ENCODE data around the gene POC1B. TPM values are rescaled to one million over a fixed set of nuclear protein-coding genes. Genes with fewer than 3 reads are reported as not detected.

POC1B gene
- polyA plus RNA-seq, 1 donor, result 20.8 TPM

- Histone ChIP-seq H3K36me3 (ENCODE audit: control insufficient read depth, insufficient read depth, low read length) (no peaks in the 10 kb centered on the region), H3K4me1 (ENCODE audit: control insufficient read depth, insufficient read depth, low read length) (no peaks in the 10 kb centered on the region), H3K9me3 (ENCODE audit: control insufficient read depth, low read depth, low read length) (no peaks in the 10 kb centered on the region), H3K27me3 (ENCODE audit: control insufficient read depth, insufficient read depth, low read length) (no peaks in the 10 kb centered on the region), H3K27ac (ENCODE audit: low read length) (no peak overlapping the region), H3K4me3 (ENCODE audit: low read length) (no peak overlapping the region)
- DNase-seq, result no peak
- 100% methylated on average over 2 of the region's 2 CpGs for WGBS (ENCODE audit: insufficient coverage, low lambda C conversion rate)
Measured at GRCh38 chr12:89411234-89411633, 114.6 kb downstream of the POC1B start.

- Histone ChIP-seq H3K36me3 (ENCODE audit: control insufficient read depth, insufficient read depth, low read length) (no peaks in the 10 kb centered on the region), H3K9me3 (ENCODE audit: control insufficient read depth, low read depth, low read length) (no peaks in the 10 kb centered on the region), H3K27ac (ENCODE audit: low read length) (no peak overlapping the region), H3K27me3 (ENCODE audit: control insufficient read depth, insufficient read depth, low read length) (no peaks in the 10 kb centered on the region), H3K4me3 (ENCODE audit: low read length) (no peak overlapping the region), H3K4me1 (ENCODE audit: control insufficient read depth, insufficient read depth, low read length) (peaks cover 6% of the 10 kb centered on the region)
- WGBS (ENCODE audit: insufficient coverage, low lambda C conversion rate), result 100% methylated on average over 2 of the region's 4 CpGs
- no peak for DNase-seq
Measured at GRCh38 chr12:89405626-89406345, 120.1 kb downstream of the POC1B start.

GRCh38 chr12:89401433-89402058 lies 124.3 kb downstream of the POC1B start:
- H3K27ac ChIP-seq (ENCODE audit: low read length), result peak overlapping the region; percentile 53
- H3K4me3 ChIP-seq (ENCODE audit: low read length), result no peak overlapping the region
- WGBS (ENCODE audit: insufficient coverage, low lambda C conversion rate), result no CpG with 5 or more reads among the region's 3 CpGs
- no peaks in the 10 kb centered on the region for H3K27me3 ChIP-seq (ENCODE audit: control insufficient read depth, insufficient read depth, low read length)
- no peaks in the 10 kb centered on the region for H3K36me3 ChIP-seq (ENCODE audit: control insufficient read depth, insufficient read depth, low read length)
- peaks cover 12% of the 10 kb centered on the region for H3K4me1 ChIP-seq (ENCODE audit: control insufficient read depth, insufficient read depth, low read length)
- no peaks in the 10 kb centered on the region for H3K9me3 ChIP-seq (ENCODE audit: control insufficient read depth, low read depth, low read length)
- DNase-seq, result peak in 1 of 2 donors; percentile 84

GRCh38 chr12:89400415-89400814 lies 125.4 kb downstream of the POC1B start:
- DNase-seq, result no peak
- Histone ChIP-seq H3K27me3 (ENCODE audit: control insufficient read depth, insufficient read depth, low read length) (no peaks in the 10 kb centered on the region), H3K4me3 (ENCODE audit: low read length) (no peak overlapping the region), H3K4me1 (ENCODE audit: control insufficient read depth, insufficient read depth, low read length) (peaks cover 12% of the 10 kb centered on the region), H3K27ac (ENCODE audit: low read length) (peak overlapping the region; percentile 53), H3K9me3 (ENCODE audit: control insufficient read depth, low read depth, low read length) (no peaks in the 10 kb centered on the region), H3K36me3 (ENCODE audit: control insufficient read depth, insufficient read depth, low read length) (no peaks in the 10 kb centered on the region)
- WGBS (ENCODE audit: insufficient coverage, low lambda C conversion rate), result 67% methylated on average over 1 of the region's 6 CpGs

GRCh38 chr12:89395712-89396111 lies 130.1 kb downstream of the POC1B start:
- Histone ChIP-seq H3K36me3 (ENCODE audit: control insufficient read depth, insufficient read depth, low read length) (no peaks in the 10 kb centered on the region), H3K4me3 (ENCODE audit: low read length) (no peak overlapping the region), H3K27ac (ENCODE audit: low read length) (no peak overlapping the region), H3K4me1 (ENCODE audit: control insufficient read depth, insufficient read depth, low read length) (peaks cover 16% of the 10 kb centered on the region), H3K27me3 (ENCODE audit: control insufficient read depth, insufficient read depth, low read length) (no peaks in the 10 kb centered on the region), H3K9me3 (ENCODE audit: control insufficient read depth, low read depth, low read length) (no peaks in the 10 kb centered on the region)
- 100% methylated on average over 1 of the region's 4 CpGs for WGBS (ENCODE audit: insufficient coverage, low lambda C conversion rate)
- no peak for DNase-seq

GRCh38 chr12:89393551-89394121 lies 132.2 kb downstream of the POC1B start:
- 70% methylated on average over 1 of the region's 3 CpGs for WGBS (ENCODE audit: insufficient coverage, low lambda C conversion rate)
- H3K9me3 ChIP-seq (ENCODE audit: control insufficient read depth, low read depth, low read length), result no peaks in the 10 kb centered on the region
- no peak overlapping the region for H3K4me3 ChIP-seq (ENCODE audit: low read length)
- no peak overlapping the region for H3K27ac ChIP-seq (ENCODE audit: low read length)
- peaks cover 29% of the 10 kb centered on the region for H3K4me1 ChIP-seq (ENCODE audit: control insufficient read depth, insufficient read depth, low read length)
- H3K36me3 ChIP-seq (ENCODE audit: control insufficient read depth, insufficient read depth, low read length), result no peaks in the 10 kb centered on the region
- H3K27me3 ChIP-seq (ENCODE audit: control insufficient read depth, insufficient read depth, low read length), result no peaks in the 10 kb centered on the region
- DNase-seq, result no peak

- Histone ChIP-seq H3K4me1 (ENCODE audit: control insufficient read depth, insufficient read depth, low read length) (peaks cover 30% of the 10 kb centered on the region), H3K9me3 (ENCODE audit: control insufficient read depth, low read depth, low read length) (no peaks in the 10 kb centered on the region), H3K27ac (ENCODE audit: low read length) (no peak overlapping the region), H3K27me3 (ENCODE audit: control insufficient read depth, insufficient read depth, low read length) (no peaks in the 10 kb centered on the region), H3K4me3 (ENCODE audit: low read length) (no peak overlapping the region), H3K36me3 (ENCODE audit: control insufficient read depth, insufficient read depth, low read length) (no peaks in the 10 kb centered on the region)
- 100% methylated on average over 1 of the region's 3 CpGs for WGBS (ENCODE audit: insufficient coverage, low lambda C conversion rate)
- no peak for DNase-seq
Measured at GRCh38 chr12:89392391-89392790, 133.5 kb downstream of the POC1B start.

GRCh38 chr12:89391726-89392336 lies 134.0 kb downstream of the POC1B start:
- Histone ChIP-seq H3K36me3 (ENCODE audit: control insufficient read depth, insufficient read depth, low read length) (no peaks in the 10 kb centered on the region), H3K4me3 (ENCODE audit: low read length) (no peak overlapping the region), H3K27ac (ENCODE audit: low read length) (peak overlapping the region; percentile 77), H3K9me3 (ENCODE audit: control insufficient read depth, low read depth, low read length) (no peaks in the 10 kb centered on the region), H3K27me3 (ENCODE audit: control insufficient read depth, insufficient read depth, low read length) (no peaks in the 10 kb centered on the region), H3K4me1 (ENCODE audit: control insufficient read depth, insufficient read depth, low read length) (peaks cover 32% of the 10 kb centered on the region)
- no peak for DNase-seq
- WGBS (ENCODE audit: insufficient coverage, low lambda C conversion rate), result no CpG with 5 or more reads among the region's 6 CpGs

- DNase-seq, result peak; percentile 63 to 83
Measured at GRCh38 chr12:89390802-89391673, 134.8 kb downstream of the POC1B start.

More at GRCh38 chr12:89390802-89391673, 134.8 kb downstream of the POC1B start:
- peak overlapping the region; percentile 77 for H3K27ac ChIP-seq (ENCODE audit: low read length)
- no peaks in the 10 kb centered on the region for H3K9me3 ChIP-seq (ENCODE audit: control insufficient read depth, low read depth, low read length)
- no peak overlapping the region for H3K4me3 ChIP-seq (ENCODE audit: low read length)
- H3K27me3 ChIP-seq (ENCODE audit: control insufficient read depth, insufficient read depth, low read length), result no peaks in the 10 kb centered on the region
- no peaks in the 10 kb centered on the region for H3K36me3 ChIP-seq (ENCODE audit: control insufficient read depth, insufficient read depth, low read length)
- peaks cover 39% of the 10 kb centered on the region for H3K4me1 ChIP-seq (ENCODE audit: control insufficient read depth, insufficient read depth, low read length)
- no CpG with 5 or more reads among the region's 3 CpGs for WGBS (ENCODE audit: insufficient coverage, low lambda C conversion rate)
